ENCODE measurements around the gene DNAH2. TPM values are rescaled to one million over a fixed set of nuclear protein-coding genes. Genes with fewer than 3 reads are reported as not detected.

DNAH2 gene
- total and polyA plus RNA-seq, 10 donors, result 0.02 to 1.1 (median 0.13) TPM; not detected in 1

- no peak for DNase-seq
- intact Hi-C loops (cut with DNase I; ENCODE audit: low total_unique reads), result no loop called here
- peak overlapping the region in 1 of 8 donors; percentile 21 for H3K27ac ChIP-seq
- H3K27me3 ChIP-seq (replicated peaks in 1 of 7), result peaks cover 0 to 55% (median 0%) of the 10 kb centered on the region in 7 donors
- H3K4me1 ChIP-seq, result peaks cover 0 to 13% (median 5%) of the 10 kb centered on the region in 6 donors
- no peak overlapping the region for H3K4me3 ChIP-seq
- 43 to 65% (median 54%) methylated on average over 7 of the region's 7 CpGs for WGBS, 5 donors
- no peak for TF ChIP-seq POLR2A (IDR thresholded peaks at IDR 0.05)
- no peak for TF ChIP-seq CTCF (IDR thresholded peaks at IDR 0.05 in 8 of 11, conservative IDR thresholded peaks at IDR 0.05 in 3 of 11)
- TF ChIP-seq POLR2AphosphoS5 (IDR thresholded peaks at IDR 0.05), result no peak
- H3K36me3 ChIP-seq, result no peaks in the 10 kb centered on the region
- peaks cover 0 to 7% (median 0%) of the 10 kb centered on the region in 8 donors for H3K9me3 ChIP-seq
Observed at GRCh38 chr17:7745748-7746470, 28.4 kb downstream of the DNAH2 start.

GRCh38 chr17:7747635-7748071 lies 30.1 kb downstream of the DNAH2 start:
- WGBS, 5 donors, result 63 to 80% (median 68%) methylated on average over 4 of the region's 4 CpGs
- TF ChIP-seq POLR2A (IDR thresholded peaks at IDR 0.05), result no peak
- no peak for TF ChIP-seq POLR2AphosphoS5 (IDR thresholded peaks at IDR 0.05)
- TF ChIP-seq CTCF (IDR thresholded peaks at IDR 0.05 in 8 of 11, conservative IDR thresholded peaks at IDR 0.05 in 3 of 11), result no peak
- Histone ChIP-seq H3K27ac (no peak overlapping the region), H3K4me3 (no peak overlapping the region), H3K4me1 (peaks cover 0 to 13% (median 5%) of the 10 kb centered on the region in 6 donors), H3K9me3 (peaks cover 0 to 7% (median 0%) of the 10 kb centered on the region in 8 donors), H3K27me3 (replicated peaks in 1 of 7) (peaks cover 0 to 42% (median 0%) of the 10 kb centered on the region in 7 donors), H3K36me3 (no peaks in the 10 kb centered on the region)
- intact Hi-C loops (cut with DNase I; ENCODE audit: low total_unique reads), result no loop called here
- DNase-seq, result no peak

- TF ChIP-seq CTCF (IDR thresholded peaks at IDR 0.05 in 8 of 11, conservative IDR thresholded peaks at IDR 0.05 in 3 of 11), result no peak
- no peak for TF ChIP-seq POLR2A (IDR thresholded peaks at IDR 0.05)
- TF ChIP-seq POLR2AphosphoS5 (IDR thresholded peaks at IDR 0.05), result no peak
- H3K9me3 ChIP-seq, result peaks cover 0 to 7% (median 0%) of the 10 kb centered on the region in 8 donors
- WGBS, 5 donors, result 76 to 83% (median 81%) methylated on average over 10 of the region's 10 CpGs
- H3K27ac ChIP-seq, result no peak overlapping the region
- DNase-seq, result no peak
- intact Hi-C loops (cut with DNase I; ENCODE audit: low total_unique reads), result no loop called here
- H3K4me1 ChIP-seq, result peaks cover 0 to 13% (median 5%) of the 10 kb centered on the region in 6 donors
- peaks cover 0 to 36% (median 0%) of the 10 kb centered on the region in 7 donors for H3K27me3 ChIP-seq (replicated peaks in 1 of 7)
- no peaks in the 10 kb centered on the region for H3K36me3 ChIP-seq
- no peak overlapping the region for H3K4me3 ChIP-seq
Observed at GRCh38 chr17:7748076-7748775, 30.7 kb downstream of the DNAH2 start.

- no peak for DNase-seq
- intact Hi-C loops (cut with DNase I; ENCODE audit: low total_unique reads), result no loop called here
- WGBS, 5 donors, result 60 to 80% (median 66%) methylated on average over 4 of the region's 4 CpGs
Observed at GRCh38 chr17:7750321-7750821, 32.8 kb downstream of the DNAH2 start.

More at GRCh38 chr17:7750321-7750821, 32.8 kb downstream of the DNAH2 start:
- TF ChIP-seq POLR2A (IDR thresholded peaks at IDR 0.05) (no peak), CTCF (IDR thresholded peaks at IDR 0.05 in 8 of 11, conservative IDR thresholded peaks at IDR 0.05 in 3 of 11) (no peak), POLR2AphosphoS5 (IDR thresholded peaks at IDR 0.05) (no peak)
- Histone ChIP-seq H3K4me1 (peaks cover 0 to 8% (median 5%) of the 10 kb centered on the region in 6 donors), H3K27ac (no peak overlapping the region), H3K9me3 (peaks cover 0 to 7% (median 0%) of the 10 kb centered on the region in 8 donors), H3K36me3 (no peaks in the 10 kb centered on the region), H3K4me3 (no peak overlapping the region), H3K27me3 (replicated peaks in 1 of 7) (peaks cover 0 to 39% (median 0%) of the 10 kb centered on the region in 7 donors)
